ENCODE results near the gene PRORP. TPM values are rescaled to one million over a fixed set of nuclear protein-coding genes. Genes with fewer than 3 reads are reported as not detected.

The PRORP gene
- total and polyA plus RNA-seq, 2 of the 13 experiments (the other 11 are each of a cell fraction or from before 2014, with no cell fraction given): 48.9 to 88.7 TPM

DNA sequence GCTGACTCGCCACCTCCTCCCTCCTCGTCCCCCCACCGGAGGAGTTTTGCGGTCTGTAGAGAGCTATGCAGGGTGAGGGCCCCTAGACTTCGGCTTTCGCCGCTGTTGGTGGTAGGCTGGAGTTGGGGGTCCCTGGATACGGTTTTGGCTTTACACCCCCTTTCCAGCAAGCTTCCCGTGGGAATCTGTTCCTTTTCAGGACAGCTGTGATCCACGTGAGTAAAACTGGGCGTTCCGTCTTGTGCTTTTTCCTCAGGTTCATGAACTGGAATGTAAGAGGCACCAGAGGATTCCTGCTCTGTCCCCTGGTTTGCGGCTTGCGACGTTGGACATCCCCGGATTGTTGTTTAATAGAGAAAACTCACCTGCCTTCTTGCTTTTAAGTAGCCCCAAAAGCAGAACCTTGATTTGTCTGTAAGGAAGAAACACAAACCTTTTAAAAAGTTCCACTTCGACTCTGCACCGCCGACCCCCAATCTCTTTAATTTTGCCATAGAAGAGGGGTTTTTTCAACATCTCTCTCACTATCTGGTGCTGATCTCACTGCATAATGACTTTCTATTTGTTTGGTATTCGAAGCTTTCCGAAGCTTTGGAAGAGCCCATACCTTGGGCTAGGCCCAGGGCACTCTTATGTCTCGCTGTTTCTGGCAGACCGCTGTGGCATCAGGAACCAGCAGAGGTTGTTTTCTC is 490 bp downstream of the PRORP start (continued):
- TF ChIP-seq, protein P1, sequence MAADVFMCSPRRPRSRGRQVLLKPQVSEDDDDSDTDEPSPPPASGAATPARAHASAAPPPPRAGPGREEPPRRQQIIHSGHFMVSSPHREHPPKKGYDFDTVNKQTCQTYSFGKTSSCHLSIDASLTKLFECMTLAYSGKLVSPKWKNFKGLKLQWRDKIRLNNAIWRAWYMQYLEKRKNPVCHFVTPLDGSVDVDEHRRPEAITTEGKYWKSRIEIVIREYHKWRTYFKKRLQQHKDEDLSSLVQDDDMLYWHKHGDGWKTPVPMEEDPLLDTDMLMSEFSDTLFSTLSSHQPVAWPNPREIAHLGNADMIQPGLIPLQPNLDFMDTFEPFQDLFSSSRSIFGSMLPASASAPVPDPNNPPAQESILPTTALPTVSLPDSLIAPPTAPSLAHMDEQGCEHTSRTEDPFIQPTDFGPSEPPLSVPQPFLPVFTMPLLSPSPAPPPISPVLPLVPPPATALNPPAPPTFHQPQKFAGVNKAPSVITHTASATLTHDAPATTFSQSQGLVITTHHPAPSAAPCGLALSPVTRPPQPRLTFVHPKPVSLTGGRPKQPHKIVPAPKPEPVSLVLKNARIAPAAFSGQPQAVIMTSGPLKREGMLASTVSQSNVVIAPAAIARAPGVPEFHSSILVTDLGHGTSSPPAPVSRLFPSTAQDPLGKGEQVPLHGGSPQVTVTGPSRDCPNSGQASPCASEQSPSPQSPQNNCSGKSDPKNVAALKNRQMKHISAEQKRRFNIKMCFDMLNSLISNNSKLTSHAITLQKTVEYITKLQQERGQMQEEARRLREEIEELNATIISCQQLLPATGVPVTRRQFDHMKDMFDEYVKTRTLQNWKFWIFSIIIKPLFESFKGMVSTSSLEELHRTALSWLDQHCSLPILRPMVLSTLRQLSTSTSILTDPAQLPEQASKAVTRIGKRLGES (CRISPR knock-in tag; IDR thresholded peaks at IDR 0.05; ENCODE audit: borderline replicate concordance): no peak
- TF ChIP-seq, protein P2, sequence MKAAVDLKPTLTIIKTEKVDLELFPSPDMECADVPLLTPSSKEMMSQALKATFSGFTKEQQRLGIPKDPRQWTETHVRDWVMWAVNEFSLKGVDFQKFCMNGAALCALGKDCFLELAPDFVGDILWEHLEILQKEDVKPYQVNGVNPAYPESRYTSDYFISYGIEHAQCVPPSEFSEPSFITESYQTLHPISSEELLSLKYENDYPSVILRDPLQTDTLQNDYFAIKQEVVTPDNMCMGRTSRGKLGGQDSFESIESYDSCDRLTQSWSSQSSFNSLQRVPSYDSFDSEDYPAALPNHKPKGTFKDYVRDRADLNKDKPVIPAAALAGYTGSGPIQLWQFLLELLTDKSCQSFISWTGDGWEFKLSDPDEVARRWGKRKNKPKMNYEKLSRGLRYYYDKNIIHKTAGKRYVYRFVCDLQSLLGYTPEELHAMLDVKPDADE (CRISPR knock-in tag; IDR thresholded peaks at IDR 0.05): no peak
- TF ChIP-seq KDM5B (CRISPR knock-in tag; IDR thresholded peaks at IDR 0.05; ENCODE audit: borderline replicate concordance) (peak; percentile 87), ZNF891 (CRISPR knock-in tag; IDR thresholded peaks at IDR 0.05) (peak; percentile 60), ZNF460 (CRISPR knock-in tag; IDR thresholded peaks at IDR 0.05; ENCODE audit: borderline replicate concordance) (no peak), GABPA (IDR thresholded peaks at IDR 0.05; ENCODE audit: low read depth, low read length) (no peak), GABPA (CRISPR knock-in tag; IDR thresholded peaks at IDR 0.05; ENCODE audit: low read depth) (no peak), CBX5 (CRISPR knock-in tag; IDR thresholded peaks at IDR 0.05; ENCODE audit: borderline replicate concordance) (0 out of 2 replicates have a peak, but pooled peaks have one; percentile 16), MAFK (conservative IDR thresholded peaks at IDR 0.05 in 1 of 2, IDR thresholded peaks at IDR 0.05 in 1 of 2; ENCODE audit: low read length in 2 of 2) (no peak), KMT2A (CRISPR knock-in tag; IDR thresholded peaks at IDR 0.05) (peak; percentile 87; the same call in 1 of the 2 replicates), ZNF160 (CRISPR knock-in tag; IDR thresholded peaks at IDR 0.05) (peak; percentile 6; the same call in 1 of the 2 replicates), TRIM24 (CRISPR knock-in tag; IDR thresholded peaks at IDR 0.05) (no peak), TP53 (CRISPR knock-in tag; conservative IDR thresholded peaks at IDR 0.05) (no peak), ZNF629 (CRISPR knock-in tag; conservative IDR thresholded peaks at IDR 0.05) (no peak), NRL (CRISPR knock-in tag; IDR thresholded peaks at IDR 0.05; ENCODE audit: borderline replicate concordance) (peak; percentile 94; the same call in 1 of the 2 replicates)
- TF ChIP-seq, protein P3, sequence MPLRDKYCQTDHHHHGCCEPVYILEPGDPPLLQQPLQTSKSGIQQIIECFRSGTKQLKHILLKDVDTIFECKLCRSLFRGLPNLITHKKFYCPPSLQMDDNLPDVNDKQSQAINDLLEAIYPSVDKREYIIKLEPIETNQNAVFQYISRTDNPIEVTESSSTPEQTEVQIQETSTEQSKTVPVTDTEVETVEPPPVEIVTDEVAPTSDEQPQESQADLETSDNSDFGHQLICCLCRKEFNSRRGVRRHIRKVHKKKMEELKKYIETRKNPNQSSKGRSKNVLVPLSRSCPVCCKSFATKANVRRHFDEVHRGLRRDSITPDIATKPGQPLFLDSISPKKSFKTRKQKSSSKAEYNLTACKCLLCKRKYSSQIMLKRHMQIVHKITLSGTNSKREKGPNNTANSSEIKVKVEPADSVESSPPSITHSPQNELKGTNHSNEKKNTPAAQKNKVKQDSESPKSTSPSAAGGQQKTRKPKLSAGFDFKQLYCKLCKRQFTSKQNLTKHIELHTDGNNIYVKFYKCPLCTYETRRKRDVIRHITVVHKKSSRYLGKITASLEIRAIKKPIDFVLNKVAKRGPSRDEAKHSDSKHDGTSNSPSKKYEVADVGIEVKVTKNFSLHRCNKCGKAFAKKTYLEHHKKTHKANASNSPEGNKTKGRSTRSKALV (CRISPR knock-in tag; IDR thresholded peaks at IDR 0.05): no peak
- TF ChIP-seq, protein P4, sequence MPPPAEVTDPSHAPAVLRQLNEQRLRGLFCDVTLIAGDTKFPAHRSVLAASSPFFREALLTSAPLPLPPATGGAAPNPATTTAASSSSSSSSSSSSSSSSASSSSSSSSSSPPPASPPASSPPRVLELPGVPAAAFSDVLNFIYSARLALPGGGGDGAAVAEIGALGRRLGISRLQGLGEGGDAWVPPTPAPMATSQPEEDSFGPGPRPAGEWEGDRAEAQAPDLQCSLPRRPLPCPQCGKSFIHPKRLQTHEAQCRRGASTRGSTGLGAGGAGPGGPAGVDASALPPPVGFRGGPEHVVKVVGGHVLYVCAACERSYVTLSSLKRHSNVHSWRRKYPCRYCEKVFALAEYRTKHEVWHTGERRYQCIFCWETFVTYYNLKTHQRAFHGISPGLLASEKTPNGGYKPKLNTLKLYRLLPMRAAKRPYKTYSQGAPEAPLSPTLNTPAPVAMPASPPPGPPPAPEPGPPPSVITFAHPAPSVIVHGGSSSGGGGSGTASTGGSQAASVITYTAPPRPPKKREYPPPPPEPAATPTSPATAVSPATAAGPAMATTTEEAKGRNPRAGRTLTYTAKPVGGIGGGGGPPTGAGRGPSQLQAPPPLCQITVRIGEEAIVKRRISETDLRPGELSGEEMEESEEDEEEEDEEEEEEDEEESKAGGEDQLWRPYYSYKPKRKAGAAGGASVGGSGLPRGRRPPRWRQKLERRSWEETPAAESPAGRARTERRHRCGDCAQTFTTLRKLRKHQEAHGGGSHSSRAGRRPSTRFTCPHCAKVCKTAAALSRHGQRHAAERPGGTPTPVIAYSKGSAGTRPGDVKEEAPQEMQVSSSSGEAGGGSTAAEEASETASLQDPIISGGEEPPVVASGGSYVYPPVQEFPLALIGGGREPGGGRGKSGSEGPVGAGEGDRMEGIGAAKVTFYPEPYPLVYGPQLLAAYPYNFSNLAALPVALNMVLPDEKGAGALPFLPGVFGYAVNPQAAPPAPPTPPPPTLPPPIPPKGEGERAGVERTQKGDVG (CRISPR knock-in tag; IDR thresholded peaks at IDR 0.05; ENCODE audit: borderline replicate concordance): no peak

Measured in HepG2 (cell line).